ENCODE results near the gene TEF.

Gene TEF, protein sequence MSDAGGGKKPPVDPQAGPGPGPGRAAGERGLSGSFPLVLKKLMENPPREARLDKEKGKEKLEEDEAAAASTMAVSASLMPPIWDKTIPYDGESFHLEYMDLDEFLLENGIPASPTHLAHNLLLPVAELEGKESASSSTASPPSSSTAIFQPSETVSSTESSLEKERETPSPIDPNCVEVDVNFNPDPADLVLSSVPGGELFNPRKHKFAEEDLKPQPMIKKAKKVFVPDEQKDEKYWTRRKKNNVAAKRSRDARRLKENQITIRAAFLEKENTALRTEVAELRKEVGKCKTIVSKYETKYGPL

DNA sequence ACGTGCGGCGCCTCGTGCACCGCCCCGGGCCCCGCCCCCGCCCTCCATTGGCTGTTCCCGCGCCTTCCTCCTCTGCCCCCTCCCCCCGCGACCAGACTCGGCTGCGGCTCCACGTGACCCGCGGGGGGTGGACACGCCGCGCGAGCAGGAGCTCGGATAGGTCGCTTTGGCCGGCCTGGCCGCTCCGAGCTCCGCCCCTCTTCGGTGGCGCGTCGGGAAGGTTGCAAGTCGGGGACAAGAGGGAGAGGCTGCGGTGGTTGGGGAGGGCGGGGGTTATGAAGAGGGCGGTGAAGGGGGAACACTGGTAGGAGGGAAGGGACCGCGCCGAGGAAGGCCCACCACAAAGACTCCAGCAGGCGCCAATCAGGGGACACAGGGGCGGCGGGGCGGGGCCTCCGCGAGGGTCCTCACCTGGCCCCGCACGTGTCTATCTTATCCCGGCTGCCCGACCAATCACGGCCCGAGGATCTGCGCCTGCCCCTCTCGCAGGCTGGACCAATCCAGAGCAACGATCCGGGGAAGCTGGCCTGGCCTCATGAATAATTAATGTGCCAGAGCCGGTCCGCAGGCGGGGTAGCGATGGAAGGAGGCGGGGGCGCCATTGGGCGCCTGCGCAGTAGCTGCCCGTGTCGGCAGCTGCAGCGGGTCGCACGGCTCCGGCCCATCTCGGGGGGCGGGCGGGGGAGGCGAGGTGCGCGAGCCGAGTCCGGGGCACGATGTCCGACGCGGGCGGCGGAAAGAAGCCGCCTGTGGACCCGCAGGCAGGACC lies at the start of gene TEF:
Gene TEF, plus strand, starts transcription at position 614 of the 769 bp plus-strand sequence. Its CDS starts 103 bp downstream, at position 717.
- peak; percentile 94 to 96 for DNase-seq (ENCODE audit: low read depth in 2 of 2)

DNA sequence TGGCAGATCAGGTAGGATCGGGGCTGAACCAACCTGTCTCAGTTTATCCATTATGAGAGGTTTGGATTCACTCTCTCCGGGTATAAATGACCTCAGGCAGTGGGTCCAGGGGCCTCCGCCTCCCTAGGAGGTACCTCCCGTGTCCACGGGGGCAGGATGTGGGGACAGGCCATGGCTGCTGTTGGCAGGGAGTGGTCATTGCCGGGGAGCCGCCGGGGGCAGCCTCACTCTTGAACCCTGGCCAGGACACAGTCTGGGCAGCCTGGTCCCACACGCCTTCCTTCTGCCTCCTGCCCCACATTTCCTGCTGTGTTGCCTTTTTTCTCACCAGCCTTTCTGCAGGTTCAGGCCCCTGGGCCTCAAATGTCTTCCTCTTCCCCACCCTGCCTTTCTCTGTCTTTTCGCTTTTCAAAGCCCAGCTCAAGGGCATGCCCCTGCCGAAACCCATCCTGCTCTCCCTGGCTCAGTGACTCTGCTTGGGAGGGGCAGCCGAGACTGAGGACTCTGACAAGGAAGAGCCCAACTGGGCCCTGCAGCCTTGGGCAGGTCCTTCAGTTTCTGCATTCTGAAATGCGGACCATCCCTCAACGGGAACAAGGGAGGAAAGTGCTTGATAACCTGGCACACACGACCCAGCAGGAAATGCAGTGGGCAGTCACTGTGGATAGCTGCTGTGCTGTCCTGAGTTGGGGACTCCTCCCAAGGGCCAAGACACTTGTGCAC lies 49.4 kb upstream of the TEF start:
- DNase-seq (ENCODE audit: low read depth in 2 of 2), result no peak

DNA sequence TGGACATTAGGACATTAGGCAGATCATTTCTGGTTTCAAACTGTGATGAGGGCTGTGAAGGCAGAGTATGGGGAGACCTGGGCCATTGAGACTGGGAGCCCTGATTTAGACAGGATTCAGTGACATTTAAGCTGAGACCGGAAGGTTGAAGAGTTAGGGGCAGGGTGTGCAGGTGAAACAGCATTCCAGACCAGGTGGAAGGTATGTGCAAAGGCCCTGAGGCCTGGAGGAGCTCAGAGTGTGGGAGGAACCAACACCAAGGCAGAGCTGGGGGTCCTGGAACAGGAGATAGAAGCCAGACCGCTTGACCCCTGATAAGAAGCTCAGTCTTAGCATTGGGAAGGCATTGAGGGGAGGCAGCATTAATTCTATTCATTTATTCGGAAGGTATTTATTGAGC lies 47.9 kb upstream of the TEF start:
- no peak for DNase-seq (ENCODE audit: low read depth in 2 of 2)

DNA sequence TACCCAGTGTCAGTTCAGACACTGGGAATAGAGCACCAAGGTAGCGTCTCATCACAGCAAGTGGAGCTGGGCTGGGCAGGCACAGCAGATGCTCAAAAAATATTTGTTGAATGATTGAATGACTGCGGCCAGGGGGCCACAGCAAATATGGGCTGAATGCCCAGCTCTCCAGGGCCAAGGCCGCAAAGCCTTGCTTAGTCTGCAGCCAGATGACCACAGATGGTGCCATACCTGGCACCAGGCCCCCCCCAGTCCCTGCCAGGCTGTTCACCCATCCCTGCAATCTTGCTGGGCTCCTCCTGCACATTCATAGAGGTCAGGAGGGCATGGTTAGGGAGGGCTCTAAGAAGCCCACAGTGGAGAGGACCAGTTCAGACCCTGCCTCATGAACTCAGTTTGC lies 47.5 kb upstream of the TEF start:
- DNase-seq (ENCODE audit: low read depth in 2 of 2), result no peak

DNA sequence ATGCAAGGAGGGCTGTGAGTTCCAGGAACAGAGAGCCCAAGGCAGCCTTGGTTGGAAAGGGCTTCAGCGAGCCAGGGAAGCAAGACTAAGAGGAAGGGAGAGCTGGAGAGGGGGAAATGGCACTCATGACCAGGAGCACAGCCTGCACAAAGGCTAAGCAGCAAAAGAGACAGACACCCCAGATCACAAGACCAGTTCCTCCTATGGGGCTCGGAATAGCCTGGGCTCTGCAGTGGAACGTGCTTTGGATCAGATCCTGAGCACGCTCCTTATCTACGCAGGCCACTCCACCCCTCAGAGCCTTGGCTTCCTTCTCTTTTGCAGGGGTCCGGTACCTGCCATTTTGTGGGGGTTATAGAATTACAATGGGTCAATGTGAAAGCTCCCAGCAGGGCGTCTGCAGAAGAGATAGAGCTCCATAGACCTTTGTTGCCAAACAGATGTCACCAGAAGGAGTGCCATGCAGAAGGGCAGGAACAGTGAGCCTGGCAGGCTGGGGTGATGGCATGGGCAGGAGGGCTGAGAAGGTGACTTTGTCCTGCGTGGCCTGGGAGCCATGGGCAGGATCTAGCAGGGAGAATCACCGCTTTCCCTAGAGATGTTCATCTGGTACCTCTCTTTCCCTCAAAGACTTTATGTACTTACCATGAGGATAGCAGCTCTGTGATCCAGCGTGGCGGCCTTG lies 46.6 kb upstream of the TEF start:
- DNase-seq (ENCODE audit: low read depth in 2 of 2), result no peak

DNA sequence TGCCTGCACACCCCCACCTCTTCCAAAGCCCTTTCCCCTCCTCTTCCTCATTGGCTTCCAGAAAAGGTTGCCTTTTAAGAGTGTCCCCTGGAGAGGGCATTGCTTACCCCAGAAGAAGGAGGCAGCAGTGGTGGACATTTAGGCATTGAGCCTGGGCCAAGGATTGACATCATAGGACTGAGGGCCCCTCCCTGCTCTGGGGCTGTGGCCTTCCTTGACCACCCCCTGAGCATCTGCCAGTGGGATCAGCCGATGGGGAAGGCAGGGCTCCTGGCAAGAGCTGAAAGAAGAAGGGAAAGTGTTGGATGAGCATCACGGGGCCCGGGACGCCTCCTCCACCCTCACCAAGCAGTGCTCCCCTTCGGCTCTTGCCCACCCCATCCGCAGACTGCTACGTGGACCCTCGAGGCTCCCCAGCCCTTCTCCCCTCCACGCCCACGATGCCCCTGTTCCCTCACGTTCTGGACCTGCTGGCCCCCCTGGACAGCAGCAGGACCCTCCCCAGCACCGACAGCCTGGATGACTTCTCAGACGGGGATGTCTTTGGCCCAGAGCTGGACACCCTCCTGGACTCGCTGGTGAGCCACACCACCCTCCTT lies 43.0 kb upstream of the TEF start:
- DNase-seq (ENCODE audit: low read depth in 2 of 2), result no peak

DNA sequence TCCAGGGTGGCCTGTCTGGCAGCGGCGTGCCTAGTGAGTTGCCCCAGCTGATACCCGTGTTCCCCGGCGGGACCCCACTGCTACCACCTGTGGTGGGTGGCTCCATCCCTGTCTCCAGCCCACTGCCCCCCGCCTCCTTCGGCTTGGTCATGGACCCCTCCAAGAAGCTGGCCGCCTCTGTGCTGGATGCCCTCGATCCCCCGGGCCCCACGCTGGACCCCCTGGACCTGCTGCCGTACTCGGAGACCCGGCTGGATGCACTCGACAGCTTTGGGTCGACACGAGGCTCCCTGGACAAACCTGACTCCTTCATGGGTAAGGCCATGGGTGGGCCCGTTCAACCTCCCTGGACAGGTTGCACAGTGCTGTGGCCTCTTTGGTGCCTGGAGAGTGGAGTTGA lies 41.9 kb upstream of the TEF start:
- DNase-seq (ENCODE audit: low read depth in 2 of 2), result no peak

DNA sequence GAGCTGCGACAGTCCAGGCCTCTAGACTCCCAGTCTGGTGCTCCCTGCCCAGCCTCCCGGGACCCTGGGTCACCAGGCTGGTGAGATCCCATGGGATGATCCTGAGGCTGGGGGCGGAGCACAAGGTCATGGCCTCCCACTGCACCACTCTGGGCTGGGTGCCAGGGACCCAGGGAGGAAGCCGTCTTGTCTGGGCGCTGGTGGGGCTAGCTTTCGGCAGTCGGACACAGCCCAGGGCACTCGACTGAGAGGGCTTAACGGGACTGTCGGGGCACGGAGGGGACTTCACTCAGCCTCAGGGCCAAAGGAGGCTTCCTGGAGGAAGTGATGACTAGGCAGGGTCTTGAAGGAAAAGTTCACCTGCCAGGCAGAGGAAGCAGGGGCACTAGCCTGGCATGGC lies 41.4 kb upstream of the TEF start:
- DNase-seq (ENCODE audit: low read depth in 2 of 2), result no peak

DNA sequence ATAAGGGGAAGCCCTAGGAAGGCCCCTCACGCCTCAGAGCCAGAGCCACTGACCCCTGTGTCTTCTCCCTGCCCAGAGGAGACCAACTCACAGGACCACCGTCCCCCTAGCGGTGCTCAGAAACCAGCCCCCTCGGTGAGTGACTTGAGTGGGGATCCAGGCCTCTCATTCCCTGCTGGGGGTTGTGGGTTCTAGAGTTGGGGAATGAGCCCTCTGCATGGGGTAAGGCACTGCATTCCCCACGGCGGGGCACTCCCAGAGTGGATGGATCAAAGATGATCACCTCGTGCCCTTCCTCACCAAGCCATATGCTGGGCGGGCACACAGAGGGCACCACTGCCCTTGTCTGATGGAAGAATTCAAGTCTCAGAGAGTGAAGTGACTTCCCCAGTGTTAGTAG lies 40.7 kb upstream of the TEF start:
- no peak for DNase-seq (ENCODE audit: low read depth in 2 of 2)

DNA sequence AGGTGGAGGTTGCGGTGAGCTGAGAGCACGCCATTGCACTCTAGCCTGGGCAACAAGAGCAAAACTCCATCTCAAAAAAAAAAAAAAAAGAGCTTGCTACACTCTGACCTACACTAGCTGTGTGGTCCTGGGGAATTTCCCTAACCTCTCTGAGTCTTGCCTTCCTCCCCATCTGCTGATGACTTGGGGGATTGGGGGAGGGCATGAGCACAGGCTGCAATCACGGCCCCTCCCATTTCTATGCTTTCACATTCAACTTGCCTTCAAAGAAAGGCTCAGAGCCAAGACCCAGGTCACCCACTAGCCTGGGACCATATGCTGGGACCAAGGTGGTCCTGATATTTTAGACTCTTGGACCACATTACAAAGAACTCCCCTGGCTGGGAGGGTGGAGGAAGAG lies 39.8 kb upstream of the TEF start:
- DNase-seq (ENCODE audit: low read depth in 2 of 2), result no peak

DNA sequence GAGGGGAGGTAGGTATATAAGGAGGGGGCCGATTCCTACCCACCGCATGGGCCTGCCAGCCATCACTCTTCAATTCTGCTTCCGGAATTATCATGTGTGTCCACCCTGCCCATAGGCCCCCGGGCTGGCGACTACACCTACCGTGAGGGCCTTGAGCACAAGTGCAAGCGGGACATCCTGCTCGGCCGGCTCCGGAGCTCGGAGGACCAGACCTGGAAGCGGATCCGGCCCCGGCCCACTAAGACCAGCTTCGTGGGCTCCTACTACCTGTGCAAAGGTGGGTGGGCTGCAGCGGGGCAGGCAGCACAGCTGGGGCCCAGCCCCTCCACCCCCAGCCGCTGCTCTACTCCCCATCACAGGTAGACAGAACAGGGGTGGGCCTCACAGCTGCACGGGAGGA lies 38.4 kb upstream of the TEF start:
- no peak for DNase-seq (ENCODE audit: low read depth in 2 of 2)

DNA sequence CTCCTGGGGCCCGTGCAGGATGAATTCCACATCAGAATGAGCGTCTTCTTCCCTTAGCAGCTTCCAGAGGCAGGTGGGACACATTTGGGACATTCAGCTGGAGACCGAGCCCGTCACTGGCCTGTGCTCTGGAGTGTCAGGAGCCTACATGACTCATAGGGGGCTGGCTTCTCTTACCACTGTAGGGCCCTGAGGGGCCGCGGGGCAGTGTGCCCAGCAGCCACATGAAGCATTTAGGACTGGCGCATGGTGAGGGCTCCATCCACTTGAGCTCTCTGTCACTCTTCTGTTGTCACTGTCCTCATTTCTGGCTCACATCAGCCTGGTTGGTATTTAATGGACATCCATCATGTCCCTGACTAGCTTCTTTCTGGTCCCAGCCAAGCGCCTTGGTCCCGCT lies 38.0 kb upstream of the TEF start:
- no peak for DNase-seq (ENCODE audit: low read depth in 2 of 2)

DNA sequence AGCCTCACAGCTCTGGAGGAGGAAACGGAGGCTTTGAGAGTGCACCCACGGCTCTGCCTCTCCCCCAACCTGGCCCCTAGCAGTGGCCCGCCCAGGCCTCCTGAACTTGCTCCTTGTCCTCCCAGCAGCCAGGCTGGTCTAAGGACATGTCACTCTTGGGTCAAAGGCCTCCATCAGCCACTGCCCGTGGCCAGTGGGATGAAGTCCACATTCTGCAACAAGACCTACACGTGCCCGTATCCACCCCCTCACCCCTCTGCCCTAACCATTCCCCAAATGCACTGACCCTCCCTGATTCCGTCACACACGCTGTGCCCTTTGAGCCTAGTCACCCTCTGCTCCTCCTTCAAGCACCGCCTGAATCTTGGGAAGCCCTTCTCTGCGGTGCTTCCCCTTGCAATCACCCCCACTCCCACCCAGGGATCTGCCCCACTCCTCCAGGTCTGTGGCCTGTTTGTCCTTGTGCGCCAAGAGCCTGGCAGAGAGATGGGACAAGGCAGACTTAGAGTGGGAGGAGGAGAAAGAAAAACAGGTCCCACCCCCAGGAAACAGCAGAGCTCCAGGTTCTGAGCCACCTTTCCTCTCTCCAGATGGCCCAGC lies 37.5 kb upstream of the TEF start:
- no peak for DNase-seq (ENCODE audit: low read depth in 2 of 2)

DNA sequence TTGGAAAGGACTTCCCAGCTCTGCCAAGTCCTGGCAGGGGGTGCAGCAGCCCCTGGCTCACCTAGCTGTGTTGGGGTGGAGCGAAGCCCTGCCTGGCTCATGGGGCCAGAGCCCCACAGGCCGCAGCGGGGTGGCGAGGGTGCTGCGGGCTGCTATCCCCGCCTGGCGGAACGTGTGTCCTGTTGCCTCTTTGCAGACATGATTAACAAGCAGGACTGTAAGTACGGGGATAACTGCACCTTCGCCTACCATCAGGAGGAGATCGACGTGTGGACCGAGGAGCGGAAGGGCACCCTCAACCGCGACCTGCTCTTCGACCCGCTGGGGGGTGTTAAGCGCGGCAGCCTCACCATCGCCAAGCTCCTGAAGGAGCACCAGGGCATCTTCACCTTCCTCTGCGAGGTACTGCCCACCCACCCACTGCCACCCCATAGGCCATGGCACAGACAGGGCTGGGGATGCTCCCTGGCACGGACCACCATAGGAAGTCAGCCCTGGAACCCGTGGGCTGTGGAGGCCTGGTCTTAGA lies 35.9 kb upstream of the TEF start:
- DNase-seq (ENCODE audit: low read depth in 2 of 2), result no peak

DNA sequence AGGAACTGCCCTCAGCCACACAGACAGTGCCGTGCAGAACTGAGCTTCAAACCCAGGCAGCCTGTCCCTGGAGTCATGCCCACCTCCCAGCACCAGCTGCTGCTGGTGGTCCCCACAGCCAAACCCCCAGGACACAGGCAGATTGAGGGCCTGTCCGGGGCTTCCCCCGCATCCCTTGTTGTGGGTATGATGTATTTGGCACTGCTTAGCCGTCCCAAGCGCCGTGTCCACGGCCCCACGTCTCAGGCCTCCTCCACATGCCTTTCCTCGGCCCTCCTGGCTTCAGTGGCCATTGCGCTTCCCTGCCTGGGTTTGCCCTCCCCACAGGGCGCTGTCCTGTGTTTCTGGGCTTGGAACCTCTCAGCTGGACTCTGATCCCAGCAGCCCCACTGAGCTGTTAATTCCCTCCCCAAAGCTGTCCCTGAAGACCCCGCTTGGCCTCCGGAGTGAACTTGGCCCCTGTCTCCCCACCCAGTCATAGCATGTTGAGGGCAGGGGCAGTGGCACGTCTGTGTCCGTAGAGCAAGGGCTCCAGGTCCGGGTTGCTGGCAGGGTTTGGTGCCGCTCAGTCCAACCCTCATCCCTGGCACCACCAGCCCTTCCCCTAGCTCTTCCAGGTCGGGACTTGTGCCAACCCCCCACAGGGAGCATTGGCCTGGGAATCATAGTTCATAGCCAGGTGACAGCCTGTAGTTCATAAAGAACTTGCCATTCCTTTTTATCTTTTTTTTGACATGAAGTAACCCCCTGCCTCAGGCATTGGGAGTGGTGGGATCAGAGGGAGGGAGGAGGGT lies 34.5 kb upstream of the TEF start:
- DNase-seq (ENCODE audit: low read depth in 2 of 2), result no peak

DNA sequence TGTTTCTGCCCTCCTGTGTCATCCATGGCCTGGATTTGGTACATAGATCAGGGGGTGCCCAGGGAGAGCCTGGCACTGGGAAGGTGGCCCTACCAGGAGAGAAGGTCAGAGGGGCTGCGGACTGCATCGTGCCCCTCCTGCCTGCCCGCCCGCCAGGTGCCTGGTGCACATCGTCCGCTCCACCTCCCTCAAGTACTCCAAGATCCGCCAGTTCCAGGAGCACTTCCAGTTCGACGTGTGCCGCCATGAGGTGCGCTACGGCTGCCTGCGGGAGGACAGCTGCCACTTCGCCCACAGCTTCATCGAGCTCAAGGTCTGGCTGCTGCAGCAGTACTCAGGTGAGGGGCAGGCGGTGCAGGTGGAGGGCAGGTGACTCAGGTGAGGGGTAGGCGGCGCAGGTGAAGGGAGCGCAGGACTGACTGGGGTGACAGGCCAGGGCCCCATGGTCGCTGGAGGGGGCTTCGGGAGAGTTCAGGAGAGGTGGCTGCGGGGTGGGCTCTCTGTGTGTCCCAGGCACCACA lies 32.7 kb upstream of the TEF start:
- DNase-seq (ENCODE audit: low read depth in 2 of 2), result no peak

DNA sequence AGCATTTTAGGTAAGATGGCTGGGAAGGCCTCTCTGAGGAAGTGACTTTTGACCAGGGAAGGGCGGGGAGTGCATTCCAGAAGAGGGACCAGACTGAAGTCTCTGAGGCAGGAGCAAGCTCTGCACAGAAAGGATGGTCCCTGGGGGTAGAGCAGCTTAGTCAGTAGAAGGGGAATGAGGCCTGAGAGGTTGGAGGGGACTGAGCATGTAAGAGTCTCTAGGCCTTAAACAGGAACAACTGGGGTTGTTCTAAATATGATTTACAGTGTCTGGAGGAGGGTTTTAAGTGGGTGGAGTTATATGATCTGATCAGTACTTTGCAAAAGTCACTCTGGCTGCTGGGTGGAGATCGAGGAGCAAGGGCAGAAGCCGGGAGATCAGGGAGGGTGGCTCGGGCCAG lies 31.7 kb upstream of the TEF start:
- DNase-seq (ENCODE audit: low read depth in 2 of 2), result no peak

DNA sequence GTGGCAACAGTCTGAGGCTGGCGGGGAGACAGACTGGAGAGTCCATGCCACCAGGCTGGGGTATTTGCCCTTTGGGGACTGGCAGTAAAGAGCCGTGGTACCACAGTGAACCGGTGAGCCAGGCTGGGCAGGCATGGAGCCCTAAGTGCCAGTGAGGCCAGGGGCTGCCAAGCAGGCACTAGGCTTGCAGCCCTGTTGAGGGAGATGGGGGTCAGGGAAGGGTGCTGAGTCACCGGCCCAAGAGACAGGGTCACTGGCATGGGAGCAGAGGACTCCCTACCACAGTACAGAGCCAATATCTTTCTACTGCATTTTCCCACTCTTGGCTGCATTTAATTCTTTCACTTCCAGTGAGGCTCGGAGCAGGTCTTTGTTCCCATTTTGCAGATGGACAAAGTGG lies 30.7 kb upstream of the TEF start:
- no peak for DNase-seq (ENCODE audit: low read depth in 2 of 2)

DNA sequence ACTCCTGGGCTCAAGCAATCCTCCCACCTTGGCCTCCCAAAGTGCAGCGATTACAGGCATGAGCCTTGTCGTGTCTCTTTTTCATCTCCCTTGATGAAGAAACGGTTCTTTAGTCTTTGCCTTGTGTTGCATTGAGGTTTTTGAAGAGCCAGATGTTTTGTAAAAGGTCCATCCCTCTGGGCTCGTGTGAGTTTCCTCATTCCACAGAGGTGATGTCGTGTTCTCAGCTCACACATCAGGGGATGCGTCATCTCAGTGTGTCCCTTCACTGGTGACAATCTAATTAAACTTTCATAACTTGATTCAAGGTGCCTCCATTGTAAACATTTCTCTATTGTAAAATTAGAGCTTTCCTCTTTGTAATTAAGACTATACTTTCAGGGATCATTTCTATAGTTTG lies 29.7 kb upstream of the TEF start:
- DNase-seq (ENCODE audit: low read depth in 2 of 2), result no peak

Data from stimulated activated CD4-positive, alpha-beta T cell treated with anti-CD3 and anti-CD28 coated beads, Interleukin-1b, Interleukin-23, amount 100 ng/mL, for 1 hour (primary cell).